GM12891 (cell line): ENCODE data around the gene RAI1.

Experiments
- DNase-seq: peaks from one replicate; pipeline ENCODE4 v3.0.0; 2011; ENCODE audit warnings: low spot score; ENCODE audit not compliant: insufficient read length
- FAIRE-seq: peaks from 2 replicates; lab custom pipeline; 2011; peaks lifted over from hg19 to GRCh38; lab: Jason Lieb, UNC
- PAX5 ChIP-seq: IDR thresholded peaks from 2 replicates; pipeline ENCODE4 v1.6.1; 2011; ENCODE audit warnings: low read length, moderate library complexity, mild to moderate bottlenecking; ENCODE audit not compliant: insufficient read depth, severe bottlenecking
- POLR2A ChIP-seq: IDR thresholded peaks from 2 replicates; pipeline ENCODE4 v1.6.1; 2011; ENCODE audit warnings: low read depth, low read length, control low read depth
- POLR2AphosphoS5 ChIP-seq: IDR thresholded peaks from 2 replicates; pipeline ENCODE4 v1.6.1; 2011; ENCODE audit warnings: low read depth, low read length, control low read depth
- POU2F2 ChIP-seq: IDR thresholded peaks from 2 replicates; pipeline ENCODE4 v1.6.1; 2011; ENCODE audit warnings: low read depth, mild to moderate bottlenecking, control low read depth, low read length, moderate library complexity
- SPI1 ChIP-seq: IDR thresholded peaks from 2 replicates; pipeline ENCODE4 v1.6.1; 2011; ENCODE audit warnings: low read depth, low read length, control low read depth
- TAF1 ChIP-seq: IDR thresholded peaks from 2 replicates; pipeline ENCODE4 v1.6.1; 2011; ENCODE audit warnings: low read depth, low read length, control low read depth

RAI1 gene

GRCh38 chr17:17815062-17815406, 133.8 kb downstream of the RAI1 start:
- FAIRE-seq (no peak), DNase-seq (no peak)

DNA sequence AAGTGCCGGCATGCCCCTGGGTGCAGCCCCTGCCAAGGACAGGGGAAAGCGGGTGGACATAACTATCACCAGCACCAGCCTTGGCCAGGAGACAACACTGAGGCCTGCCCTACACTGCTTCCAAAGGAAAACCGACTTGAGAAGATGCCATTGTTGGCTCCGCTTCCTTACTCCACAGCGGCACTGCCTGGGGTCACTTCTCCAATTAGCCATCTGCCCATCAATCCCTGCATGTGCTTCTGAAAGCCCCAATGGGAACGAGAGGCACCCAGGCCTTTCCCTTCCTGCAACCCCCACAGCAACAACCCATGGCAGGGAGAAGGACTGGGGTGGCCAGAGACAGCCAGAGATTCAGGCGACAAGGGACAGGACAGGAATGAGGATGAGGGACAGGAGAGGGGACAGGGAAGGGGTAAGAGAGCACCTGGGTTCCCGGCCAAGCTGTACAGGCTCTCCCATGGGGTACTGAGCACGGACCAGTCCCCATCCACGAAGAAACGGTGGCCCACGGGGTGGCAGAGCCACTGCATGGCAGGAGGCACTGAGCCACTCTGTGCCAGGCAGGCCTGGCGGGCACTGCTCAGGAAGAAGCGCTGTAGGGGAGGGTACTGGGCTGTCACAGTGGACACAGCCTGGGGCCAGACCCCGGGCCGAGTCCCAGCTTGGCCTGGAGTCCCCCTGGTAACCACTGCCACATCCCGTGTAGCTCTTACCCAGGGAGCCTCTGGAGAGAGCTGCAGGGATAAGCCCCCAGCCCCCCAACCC, 134.4 kb downstream of the RAI1 start:
- no peak for DNase-seq
- TF ChIP-seq POLR2A: no peak
- TF ChIP-seq TAF1: no peak
- TF ChIP-seq POLR2AphosphoS5: no peak
- no peak for TF ChIP-seq SPI1
- TF ChIP-seq POU2F2: no peak
- TF ChIP-seq PAX5: no peak
- no peak for FAIRE-seq

More at GRCh38 chr17:17815062-17815406, 133.8 kb downstream of the RAI1 start:
- TF ChIP-seq POLR2A (no peak), PAX5 (no peak), SPI1 (no peak), TAF1 (no peak), POLR2AphosphoS5 (no peak), POU2F2 (no peak)

DNA sequence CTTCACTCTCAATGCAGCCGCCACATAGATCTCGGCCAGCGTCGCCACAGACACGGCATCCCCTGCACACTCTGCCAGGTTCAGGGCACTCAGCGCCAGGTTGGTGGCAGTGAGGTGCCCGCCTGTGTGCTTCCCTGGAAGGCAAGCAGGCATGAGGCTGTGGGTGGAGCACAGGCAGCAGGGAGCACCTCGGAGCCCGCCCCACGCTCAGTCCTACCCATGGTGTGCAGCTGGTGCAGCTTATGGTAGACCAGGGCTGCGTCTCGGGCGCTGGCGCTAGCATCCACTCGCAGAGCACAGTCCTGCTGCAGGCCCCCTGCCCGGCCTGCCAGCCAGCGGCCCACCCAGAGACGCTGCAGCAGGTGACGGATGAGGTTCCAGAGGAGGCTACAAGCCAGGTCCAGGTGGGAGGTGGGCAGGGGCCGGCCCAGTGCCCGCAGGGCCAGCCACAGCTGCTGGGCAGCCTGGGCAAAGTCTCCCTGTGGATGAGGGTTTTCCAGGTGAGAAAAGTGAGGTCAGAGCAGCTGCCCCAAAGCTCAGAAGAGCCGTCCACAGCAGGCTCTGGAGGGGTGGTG, 135.1 kb downstream of the RAI1 start:
- TF ChIP-seq SPI1 (no peak), POLR2AphosphoS5 (no peak), PAX5 (no peak), POU2F2 (no peak), TAF1 (no peak), POLR2A (no peak)
- FAIRE-seq: no peak
- DNase-seq: no peak

DNA sequence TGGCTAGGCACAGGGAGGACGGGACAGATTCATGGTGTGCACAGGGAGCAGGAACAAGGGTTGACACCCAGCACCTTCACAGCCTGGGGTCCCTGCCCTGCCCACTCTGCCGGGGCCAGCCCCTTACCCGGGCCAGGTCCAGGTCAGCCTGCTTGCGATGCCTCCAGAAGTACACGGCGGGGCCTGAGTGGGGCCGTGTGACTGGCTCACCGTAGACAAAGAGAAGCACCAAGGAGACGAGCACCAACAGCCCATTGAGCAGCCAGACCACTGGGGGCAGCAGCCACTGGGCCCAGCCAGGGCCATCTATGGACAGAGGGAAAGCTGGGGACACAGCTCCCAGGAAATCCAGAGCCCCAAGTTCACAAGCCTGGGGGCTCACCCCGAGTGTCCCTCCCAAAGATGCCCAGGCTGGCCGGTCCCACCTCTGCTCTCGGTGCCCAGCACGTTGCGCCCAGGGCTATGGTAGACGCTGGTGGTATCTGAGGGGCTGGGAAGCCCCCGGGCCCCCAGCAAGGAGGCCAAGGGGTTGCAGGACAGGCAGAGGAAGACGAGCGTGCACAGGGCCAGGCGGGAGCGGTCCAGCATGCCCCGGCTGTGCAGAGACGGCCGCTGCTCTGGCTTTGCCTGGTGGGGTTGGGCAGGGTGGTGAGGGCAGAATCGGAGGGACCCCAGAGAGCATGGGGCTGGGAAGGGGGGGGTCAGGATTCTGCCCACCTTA, 135.7 kb downstream of the RAI1 start:
- DNase-seq: no peak
- TF ChIP-seq TAF1 (no peak), POLR2A (no peak), POLR2AphosphoS5 (no peak), SPI1 (no peak), POU2F2 (no peak), PAX5 (no peak)
- FAIRE-seq: no peak

DNA sequence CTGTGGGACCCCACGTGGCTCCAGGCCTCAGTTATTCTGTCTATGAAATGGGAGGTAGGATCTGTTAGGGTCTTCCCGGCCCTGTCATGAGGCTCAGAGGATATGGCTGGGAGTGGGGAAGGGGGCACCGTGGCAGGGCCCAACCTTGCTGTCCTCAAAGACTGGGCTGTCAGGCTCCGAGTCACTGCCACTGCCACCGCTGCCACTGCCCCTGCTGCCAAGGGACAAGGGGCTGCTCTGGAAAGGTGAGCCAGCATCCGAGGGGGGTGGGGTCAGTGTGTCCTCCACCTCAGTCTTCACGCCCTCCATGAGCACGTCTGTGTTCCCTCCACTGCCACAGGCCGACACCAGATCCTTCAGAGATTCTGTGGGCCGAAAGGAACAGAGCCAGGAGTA, 136.3 kb downstream of the RAI1 start:
- FAIRE-seq: no peak
- TF ChIP-seq POU2F2: no peak
- no peak for TF ChIP-seq SPI1
- TF ChIP-seq POLR2A: no peak
- TF ChIP-seq POLR2AphosphoS5: no peak
- TF ChIP-seq PAX5: no peak
- no peak for DNase-seq

DNA sequence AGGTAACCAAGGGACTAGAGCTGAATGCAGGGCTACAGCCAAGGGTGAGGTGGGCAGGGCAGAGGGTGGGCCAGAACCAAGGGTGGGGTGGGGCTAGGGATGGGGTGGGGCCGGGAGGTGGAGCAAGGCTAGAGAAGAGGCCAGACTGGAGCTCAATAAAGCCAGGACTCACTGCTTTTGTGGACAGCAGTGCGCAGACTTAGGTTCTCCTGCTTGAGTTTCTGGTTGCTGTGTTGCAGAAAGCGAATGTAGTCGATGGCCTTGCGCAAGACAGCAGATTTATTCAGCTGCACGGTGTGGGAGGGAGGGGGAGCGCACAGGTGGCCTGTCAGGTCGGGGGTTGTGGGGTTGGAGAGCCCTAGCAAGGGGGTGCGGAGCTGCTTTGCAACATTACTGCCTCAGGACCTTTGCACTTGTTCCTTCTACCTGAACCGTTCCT, 136.8 kb downstream of the RAI1 start:
- FAIRE-seq: peak; percentile 66
- DNase-seq: peak; percentile 79

DNA sequence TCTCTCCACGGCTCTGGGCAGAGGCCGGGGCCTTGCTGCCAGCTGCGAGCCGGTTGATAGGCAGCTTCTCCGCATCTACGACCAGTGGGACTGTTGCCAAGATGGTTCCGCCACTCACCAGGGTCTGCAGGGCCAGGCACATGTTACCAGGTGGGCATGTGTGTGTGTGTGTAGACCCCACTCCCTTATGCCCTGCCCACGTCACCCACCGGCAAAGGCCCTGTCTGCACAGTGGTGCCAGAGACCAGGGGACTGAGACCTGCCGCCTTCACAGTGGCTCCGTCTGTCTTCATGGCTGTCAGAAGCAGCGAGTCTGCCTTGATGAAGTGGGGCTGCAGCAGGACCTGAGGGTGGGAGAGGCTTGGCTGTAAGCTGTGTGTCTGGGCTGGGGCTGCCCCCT, 137.9 kb downstream of the RAI1 start:
- TF ChIP-seq TAF1 (no peak), POLR2AphosphoS5 (no peak), SPI1 (no peak), PAX5 (no peak)
- no peak for DNase-seq
- FAIRE-seq: no peak

More for the DNA sequence above, 136.8 kb downstream of the RAI1 start:
- TF ChIP-seq POU2F2 (no peak), POLR2AphosphoS5 (no peak)

GRCh38 chr17:17819561-17819995, 138.3 kb downstream of the RAI1 start:
- TF ChIP-seq TAF1: no peak
- TF ChIP-seq POU2F2: peak; percentile 99
- FAIRE-seq: peak; percentile 80

DNA sequence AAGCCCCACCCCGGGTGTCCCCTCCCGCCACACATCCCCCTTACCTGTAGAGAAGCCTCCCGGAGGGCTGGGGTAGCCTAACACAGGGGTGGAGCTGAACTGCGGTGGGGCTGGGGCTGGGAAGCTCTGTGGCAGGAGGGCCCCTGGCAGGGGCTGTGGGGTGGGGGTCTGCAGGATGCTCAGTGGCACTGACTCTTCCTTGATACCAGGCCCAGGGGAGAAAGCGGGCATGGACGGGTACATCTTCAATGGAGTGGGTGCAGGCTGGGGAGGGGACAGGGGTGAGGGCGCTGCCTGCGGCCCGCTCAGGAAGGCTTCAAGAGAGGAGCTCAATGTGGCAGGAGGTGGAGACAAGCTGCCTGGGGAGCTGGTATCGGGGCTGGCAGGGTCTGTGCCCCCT, 138.8 kb downstream of the RAI1 start:
- no peak for FAIRE-seq
- no peak for DNase-seq
- TF ChIP-seq POU2F2 (no peak), POLR2A (no peak), TAF1 (no peak), POLR2AphosphoS5 (no peak)

More at GRCh38 chr17:17819561-17819995, 138.3 kb downstream of the RAI1 start:
- DNase-seq: peak; percentile 64

DNA sequence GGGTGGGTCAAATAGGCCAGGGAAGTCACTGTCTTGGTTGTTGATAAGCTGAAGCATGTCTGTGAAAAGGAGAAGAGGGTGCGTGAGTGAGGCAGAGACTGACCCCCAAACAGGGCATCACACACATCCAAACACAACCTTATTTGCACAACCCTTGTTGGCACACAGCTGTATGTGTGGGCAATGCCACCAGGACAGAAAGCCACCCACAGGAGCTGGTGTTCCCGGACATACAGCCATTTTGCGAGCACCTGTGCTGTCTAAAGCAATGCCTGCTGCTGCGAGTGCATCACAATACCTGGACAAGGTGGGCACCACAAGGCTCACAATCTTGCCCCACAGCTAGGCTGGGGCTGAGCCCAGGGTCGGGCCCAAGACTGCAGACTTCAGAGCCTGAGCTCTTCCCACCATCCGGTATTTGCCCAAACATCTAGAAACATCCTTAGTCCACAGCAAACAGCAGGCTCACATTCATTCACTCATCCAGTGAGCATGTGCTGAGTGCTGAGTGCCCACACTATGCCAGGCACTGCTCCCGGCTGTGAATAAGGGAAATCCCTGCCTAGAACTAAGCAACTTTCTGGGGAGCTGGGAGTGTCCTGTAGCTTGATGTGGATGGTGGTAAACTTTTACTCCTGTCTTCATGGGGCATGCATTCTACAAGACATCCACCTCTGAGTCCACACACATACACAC, 139.4 kb downstream of the RAI1 start:
- FAIRE-seq: peak; percentile 62
- TF ChIP-seq POU2F2 (no peak), TAF1 (no peak), POLR2AphosphoS5 (no peak), PAX5 (no peak), POLR2A (no peak), SPI1 (no peak)
- no peak for DNase-seq
